GM23338 (cell line): Measurements from ENCODE around the gene TNFRSF17. TPM values are rescaled to one million over a fixed set of nuclear protein-coding genes. Genes with fewer than 3 reads are reported as not detected.
A peak's percentile ranks its signal among the peaks of the same experiment; 100 is the strongest.

ENCODE experiments used
- ATAC-seq: fragments of 200-7000 bp; cut with Tn5 transposase; 3 replicates; pipeline ENCODE4 v1.9.1; 2020
- DNase-seq: peaks from one replicate; pipeline ENCODE4 v3.0.0-alpha.2; 2015; ENCODE audit warnings: low spot score
- H2AFZ ChIP-seq: fragments of 200-600 bp; sonication (generic); 2 replicates; pipeline ENCODE4 v1.8.0; 2016; ENCODE audit warnings: antibody characterized with exemption, mild to moderate bottlenecking, moderate library complexity
- H3F3A ChIP-seq: fragments of 200-600 bp; sonication (generic); replicated peaks from 2 replicates; pipeline ENCODE4 v1.8.0; 2017; ENCODE audit warnings: antibody characterized with exemption, mixed run types, low read depth
- H3K27ac ChIP-seq: fragments of 200-600 bp; sonication (generic); 2 replicates; pipeline ENCODE4 v1.6.1; 2016; ENCODE audit warnings: low read depth
- H3K27me3 ChIP-seq: fragments of 200-600 bp; sonication (generic); 2 replicates; pipeline ENCODE4 v1.8.0; 2016; ENCODE audit warnings: mild to moderate bottlenecking, mixed run types, moderate library complexity; ENCODE audit not compliant: insufficient read depth
- H3K36me3 ChIP-seq: fragments of 200-600 bp; sonication (generic); 2 replicates; pipeline ENCODE4 v1.8.0; 2016; ENCODE audit warnings: mild to moderate bottlenecking; ENCODE audit not compliant: insufficient read depth
- H3K4me1 ChIP-seq: fragments of 200-600 bp; sonication (generic); 2 replicates; pipeline ENCODE4 v1.8.0; 2016; ENCODE audit warnings: mild to moderate bottlenecking, moderate library complexity; ENCODE audit not compliant: insufficient read depth
- H3K4me2 ChIP-seq: fragments of 200-600 bp; sonication (generic); 2 replicates; pipeline ENCODE4 v1.7.1; 2017; ENCODE audit warnings: mixed run types
- H3K4me3 ChIP-seq: fragments of 200-600 bp; sonication (generic); 2 replicates; pipeline ENCODE4 v1.6.1; 2016; ENCODE audit warnings: mixed run types
- H3K79me2 ChIP-seq: fragments of 200-600 bp; sonication (generic); replicated peaks from 2 replicates; pipeline ENCODE4 v1.8.0; 2017; ENCODE audit warnings: mild to moderate bottlenecking; ENCODE audit not compliant: insufficient read depth
- H3K9me2 ChIP-seq: fragments of 200-600 bp; sonication (generic); 2 replicates; pipeline ENCODE4 v1.8.0; 2017; ENCODE audit not compliant: insufficient read depth
- H4K20me1 ChIP-seq: fragments of 200-600 bp; sonication (generic); replicated peaks from 2 replicates; pipeline ENCODE4 v1.8.0; 2017; ENCODE audit warnings: mild to moderate bottlenecking; ENCODE audit not compliant: insufficient read depth
- H3K27ac Mint-ChIP-seq: 2 replicates; pipeline ENCODE4 v1.8.0; 2020; ENCODE audit warnings: inconsistent platforms, mild to moderate bottlenecking, moderate library complexity, mixed read lengths
- H3K27me3 Mint-ChIP-seq: 3 replicates; pipeline ENCODE4 v1.8.0; 2022; ENCODE audit warnings: low read depth, mild to moderate bottlenecking, moderate library complexity, mixed read lengths, inconsistent platforms; ENCODE audit not compliant: insufficient read depth, poor library complexity
- H3K36me3 Mint-ChIP-seq: 3 replicates; pipeline ENCODE4 v1.8.0; 2021; ENCODE audit warnings: low read depth, mild to moderate bottlenecking, inconsistent platforms, moderate library complexity, mixed read lengths
- H3K4me1 Mint-ChIP-seq: 3 replicates; pipeline ENCODE4 v1.8.0; 2020; ENCODE audit warnings: mild to moderate bottlenecking, inconsistent platforms, mixed read lengths
- H3K4me3 Mint-ChIP-seq: 3 replicates; pipeline ENCODE4 v1.8.0; 2021; ENCODE audit warnings: moderate library complexity, mild to moderate bottlenecking, inconsistent platforms, mixed read lengths
- H3K9me3 Mint-ChIP-seq: 3 replicates; pipeline ENCODE4 v1.8.0; 2020; ENCODE audit warnings: moderate library complexity, mild to moderate bottlenecking, inconsistent platforms, mixed read lengths
- CREB1 ChIP-seq: fragments of 250-450 bp; sonication (Bioruptor Pico); IDR thresholded peaks from 2 replicates; pipeline ENCODE4 v1.5.0; 2020; ENCODE audit warnings: low read depth, mild to moderate bottlenecking, moderate library complexity
- EZH2 ChIP-seq: fragments of 200-600 bp; sonication (generic); IDR thresholded peaks from one replicate; pipeline ENCODE4 v1.8.0; 2017; ENCODE audit warnings: antibody characterized with exemption, mild to moderate bottlenecking, low read depth; ENCODE audit not compliant: unreplicated experiment
- EZH2phosphoT487 ChIP-seq: fragments of 200-600 bp; sonication (generic); IDR thresholded peaks from one replicate; pipeline ENCODE4 v1.8.1; 2018; ENCODE audit warnings: antibody characterized with exemption; ENCODE audit not compliant: unreplicated experiment
- JUNB ChIP-seq: IDR thresholded peaks from one replicate; pipeline ENCODE4 v1.6.1; 2016; ENCODE audit warnings: antibody characterized with exemption; ENCODE audit not compliant: unreplicated experiment
- POLR2AphosphoS5 ChIP-seq: IDR thresholded peaks from 2 replicates; pipeline ENCODE4 v1.6.1; 2016; ENCODE audit warnings: antibody characterized with exemption, low read depth
- STAT1 ChIP-seq: IDR thresholded peaks from one replicate; pipeline ENCODE4 v1.6.1; 2016; ENCODE audit warnings: antibody characterized with exemption; ENCODE audit not compliant: unreplicated experiment
- ZNF114 ChIP-seq: fragments of 250-450 bp; sonication (Bioruptor Pico); IDR thresholded peaks from 2 replicates; pipeline ENCODE4 v1.5.0; 2020; ENCODE audit warnings: mild to moderate bottlenecking, moderate library complexity
- ZNF462 ChIP-seq: fragments of 250-450 bp; sonication (Bioruptor Pico); IDR thresholded peaks from 2 replicates; pipeline ENCODE4 v1.5.0; 2020; ENCODE audit warnings: mild to moderate bottlenecking, moderate library complexity
- polyA plus RNA-seq: library from polyadenylated mRNA; unstranded; fragments of >200 nt; fragmentation: Nextera tagmentation; extraction: Ambion mirVana; gene quantifications from 2 replicates; pipeline ENCODE4 v1.2.1, GENCODE V29; 2016
- total RNA-seq: library from RNA; depleted of rRNA; stranded (reverse); fragments of >200 nt; shearing (Covaris generic); gene quantifications from 2 replicates; pipeline ENCODE4 v1.2.3, GENCODE V29; 2014
- TF ChIP-seq, protein P1 (sequence below): IDR thresholded peaks from one replicate; pipeline ENCODE4 v1.6.1; 2018; ENCODE audit warnings: antibody characterized with exemption; ENCODE audit not compliant: unreplicated experiment
- TF ChIP-seq, protein P2 (sequence below): IDR thresholded peaks from 2 replicates; pipeline ENCODE4 v1.6.1; 2016; ENCODE audit warnings: antibody characterized with exemption
- TF ChIP-seq, protein P3 (sequence below), 2 experiments: fragments of 200-600 bp in 1 of 2; sonication (generic) in 1 of 2; conservative IDR thresholded peaks; 2 replicates each; pipeline versions ENCODE4 v1.5.1 to v1.6.1; 2016 to 2017; ENCODE audit warnings: antibody characterized with exemption in 2 of 2, low read depth in 2 of 2, mild to moderate bottlenecking in 2 of 2, moderate library complexity in 1 of 2

The TNFRSF17 gene
- total and polyA plus RNA-seq, 2 experiments from 2014 or later: not detected

DNA sequence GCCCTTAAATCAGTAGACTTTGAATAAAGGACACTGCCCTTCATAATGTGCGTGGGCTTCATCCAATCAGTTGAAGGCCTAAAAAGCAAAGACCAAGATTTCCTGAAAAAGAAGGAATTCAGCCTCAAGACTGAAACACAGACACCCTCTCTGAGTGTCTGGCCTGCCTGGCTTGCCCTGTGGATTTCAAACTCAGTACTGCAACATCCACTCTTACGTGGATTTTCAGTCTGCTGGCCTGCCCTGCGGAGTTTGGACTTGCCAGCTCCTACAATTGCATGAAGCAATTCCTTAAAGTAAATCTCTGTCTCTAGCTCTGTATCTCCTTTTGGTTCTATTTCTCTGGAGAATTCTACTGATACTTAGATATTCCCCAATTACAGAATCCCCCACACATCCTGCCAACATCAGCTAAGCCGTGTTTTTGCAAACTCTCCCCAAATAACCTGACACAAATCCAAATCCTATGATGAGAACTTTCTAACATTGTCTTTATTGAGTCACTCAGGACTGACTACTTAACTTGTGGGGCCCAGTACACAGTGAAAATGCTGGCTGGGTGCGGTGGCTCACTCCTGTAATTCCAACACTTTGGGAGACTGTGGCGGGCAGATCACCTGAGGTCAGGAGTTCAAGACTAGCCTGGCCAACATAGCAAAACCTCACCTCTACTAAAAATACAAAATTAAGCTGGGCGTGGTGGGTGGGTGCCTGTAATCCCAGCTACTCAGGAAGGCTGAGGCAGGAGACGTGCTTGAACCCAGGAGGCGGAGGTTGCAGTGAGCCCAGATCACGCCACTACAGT, 7.2 kb upstream of the TNFRSF17 start:
- Histone ChIP-seq H3K36me3 (no peaks in the 10 kb centered on the region), H3K27me3 (no peaks in the 10 kb centered on the region), H3K9me2 (no peaks in the 10 kb centered on the region), H3K4me1 (no peaks in the 10 kb centered on the region), H3F3A (no peaks in the 10 kb centered on the region), H3K27ac (no peak overlapping the region), H3K4me3 (no peak overlapping the region), H4K20me1 (no peaks in the 10 kb centered on the region), H3K4me2 (no peak overlapping the region), H3K79me2 (no peaks in the 10 kb centered on the region), H2AFZ (no peak overlapping the region)
- TF ChIP-seq ZNF462 (CRISPR knock-in tag) (no peak), EZH2 (no peak), STAT1 (no peak), CREB1 (CRISPR knock-in tag) (no peak), JUNB (no peak), ZNF114 (no peak), POLR2AphosphoS5 (no peak), EZH2phosphoT487 (no peak)
- TF ChIP-seq, protein P1, sequence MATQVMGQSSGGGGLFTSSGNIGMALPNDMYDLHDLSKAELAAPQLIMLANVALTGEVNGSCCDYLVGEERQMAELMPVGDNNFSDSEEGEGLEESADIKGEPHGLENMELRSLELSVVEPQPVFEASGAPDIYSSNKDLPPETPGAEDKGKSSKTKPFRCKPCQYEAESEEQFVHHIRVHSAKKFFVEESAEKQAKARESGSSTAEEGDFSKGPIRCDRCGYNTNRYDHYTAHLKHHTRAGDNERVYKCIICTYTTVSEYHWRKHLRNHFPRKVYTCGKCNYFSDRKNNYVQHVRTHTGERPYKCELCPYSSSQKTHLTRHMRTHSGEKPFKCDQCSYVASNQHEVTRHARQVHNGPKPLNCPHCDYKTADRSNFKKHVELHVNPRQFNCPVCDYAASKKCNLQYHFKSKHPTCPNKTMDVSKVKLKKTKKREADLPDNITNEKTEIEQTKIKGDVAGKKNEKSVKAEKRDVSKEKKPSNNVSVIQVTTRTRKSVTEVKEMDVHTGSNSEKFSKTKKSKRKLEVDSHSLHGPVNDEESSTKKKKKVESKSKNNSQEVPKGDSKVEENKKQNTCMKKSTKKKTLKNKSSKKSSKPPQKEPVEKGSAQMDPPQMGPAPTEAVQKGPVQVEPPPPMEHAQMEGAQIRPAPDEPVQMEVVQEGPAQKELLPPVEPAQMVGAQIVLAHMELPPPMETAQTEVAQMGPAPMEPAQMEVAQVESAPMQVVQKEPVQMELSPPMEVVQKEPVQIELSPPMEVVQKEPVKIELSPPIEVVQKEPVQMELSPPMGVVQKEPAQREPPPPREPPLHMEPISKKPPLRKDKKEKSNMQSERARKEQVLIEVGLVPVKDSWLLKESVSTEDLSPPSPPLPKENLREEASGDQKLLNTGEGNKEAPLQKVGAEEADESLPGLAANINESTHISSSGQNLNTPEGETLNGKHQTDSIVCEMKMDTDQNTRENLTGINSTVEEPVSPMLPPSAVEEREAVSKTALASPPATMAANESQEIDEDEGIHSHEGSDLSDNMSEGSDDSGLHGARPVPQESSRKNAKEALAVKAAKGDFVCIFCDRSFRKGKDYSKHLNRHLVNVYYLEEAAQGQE: no peak
- TF ChIP-seq, protein P2, sequence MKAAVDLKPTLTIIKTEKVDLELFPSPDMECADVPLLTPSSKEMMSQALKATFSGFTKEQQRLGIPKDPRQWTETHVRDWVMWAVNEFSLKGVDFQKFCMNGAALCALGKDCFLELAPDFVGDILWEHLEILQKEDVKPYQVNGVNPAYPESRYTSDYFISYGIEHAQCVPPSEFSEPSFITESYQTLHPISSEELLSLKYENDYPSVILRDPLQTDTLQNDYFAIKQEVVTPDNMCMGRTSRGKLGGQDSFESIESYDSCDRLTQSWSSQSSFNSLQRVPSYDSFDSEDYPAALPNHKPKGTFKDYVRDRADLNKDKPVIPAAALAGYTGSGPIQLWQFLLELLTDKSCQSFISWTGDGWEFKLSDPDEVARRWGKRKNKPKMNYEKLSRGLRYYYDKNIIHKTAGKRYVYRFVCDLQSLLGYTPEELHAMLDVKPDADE: no peak
- TF ChIP-seq, protein P3, sequence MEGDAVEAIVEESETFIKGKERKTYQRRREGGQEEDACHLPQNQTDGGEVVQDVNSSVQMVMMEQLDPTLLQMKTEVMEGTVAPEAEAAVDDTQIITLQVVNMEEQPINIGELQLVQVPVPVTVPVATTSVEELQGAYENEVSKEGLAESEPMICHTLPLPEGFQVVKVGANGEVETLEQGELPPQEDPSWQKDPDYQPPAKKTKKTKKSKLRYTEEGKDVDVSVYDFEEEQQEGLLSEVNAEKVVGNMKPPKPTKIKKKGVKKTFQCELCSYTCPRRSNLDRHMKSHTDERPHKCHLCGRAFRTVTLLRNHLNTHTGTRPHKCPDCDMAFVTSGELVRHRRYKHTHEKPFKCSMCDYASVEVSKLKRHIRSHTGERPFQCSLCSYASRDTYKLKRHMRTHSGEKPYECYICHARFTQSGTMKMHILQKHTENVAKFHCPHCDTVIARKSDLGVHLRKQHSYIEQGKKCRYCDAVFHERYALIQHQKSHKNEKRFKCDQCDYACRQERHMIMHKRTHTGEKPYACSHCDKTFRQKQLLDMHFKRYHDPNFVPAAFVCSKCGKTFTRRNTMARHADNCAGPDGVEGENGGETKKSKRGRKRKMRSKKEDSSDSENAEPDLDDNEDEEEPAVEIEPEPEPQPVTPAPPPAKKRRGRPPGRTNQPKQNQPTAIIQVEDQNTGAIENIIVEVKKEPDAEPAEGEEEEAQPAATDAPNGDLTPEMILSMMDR (conservative IDR thresholded peaks at IDR 0.05; ENCODE audit: low read depth in 2 of 2): no peak
- Mint-ChIP-seq H3K9me3 (no peaks in the 10 kb centered on the region), H3K27ac (peak overlapping the region; percentile 1; the same call in 1 of the 2 replicates), H3K4me1 (no peaks in the 10 kb centered on the region), H3K27me3 (peaks cover 14% of the 10 kb centered on the region), H3K36me3 (no peaks in the 10 kb centered on the region), H3K4me3 (no peak overlapping the region)
- DNase-seq (no peak), ATAC-seq (no peak)
